Measurements from ENCODE around the gene PER1.
A peak's percentile ranks its signal among the peaks of the same experiment; 100 is the strongest.

PER1 gene

DNA sequence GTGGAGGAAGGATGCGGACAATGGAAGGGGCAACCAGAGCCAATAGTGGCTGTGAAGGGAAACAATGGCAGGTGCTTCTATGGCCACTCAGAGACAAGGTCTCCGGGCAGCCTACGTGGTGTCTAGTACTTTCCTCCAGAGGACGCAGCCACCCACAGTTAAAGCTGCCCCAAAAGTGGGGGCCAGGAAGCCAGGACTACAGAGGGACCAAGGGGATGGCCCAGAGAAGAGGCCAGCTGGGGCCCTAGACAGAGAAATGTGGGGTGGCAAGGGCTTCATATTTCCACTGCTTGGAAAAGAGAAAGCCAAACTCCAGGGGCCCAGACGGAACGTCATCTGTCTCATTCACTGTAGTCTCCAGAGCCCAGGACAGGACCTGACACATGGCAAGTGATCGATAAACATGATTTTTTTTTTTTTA is 837 bp upstream of the PER1 start:
- Mint-ChIP-seq H3K27ac (no peak overlapping the region), H3K4me1 (ENCODE audit: low read depth) (peaks cover 35% of the 10 kb centered on the region), H3K4me3 (peak overlapping the region; percentile 95), H3K9me3 (no peaks in the 10 kb centered on the region), H3K27me3 (ENCODE audit: low read depth) (no peaks in the 10 kb centered on the region), H3K36me3 (ENCODE audit: low read depth) (peaks cover 9% of the 10 kb centered on the region)
- DNase-seq (ENCODE audit: low spot score), result no peak

DNA sequence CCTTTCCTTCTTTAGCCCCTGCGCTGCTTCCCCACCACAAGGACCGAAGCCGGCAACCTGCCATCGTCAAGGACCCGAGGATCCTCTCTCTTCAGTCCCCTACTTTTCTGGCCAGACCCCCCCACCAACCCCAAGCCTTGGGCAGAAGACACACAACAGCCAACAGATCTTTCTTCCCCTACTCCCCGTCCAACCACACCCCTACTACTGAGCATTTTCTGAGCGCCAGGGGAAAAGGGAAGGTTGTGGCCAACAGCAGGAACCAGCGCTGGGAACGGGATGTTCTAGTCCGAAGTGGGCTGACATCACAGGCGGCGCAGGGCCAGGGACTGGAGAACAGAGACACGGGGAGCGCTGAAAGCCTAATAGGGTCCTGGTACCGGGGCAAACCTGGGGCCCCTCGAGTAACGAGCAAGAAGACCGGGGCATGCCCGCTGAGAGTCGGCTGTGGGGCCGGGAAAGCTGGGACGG is 528 bp downstream of the PER1 start:
- H3K27me3 Mint-ChIP-seq (ENCODE audit: low read depth), result no peaks in the 10 kb centered on the region
- peaks cover 35% of the 10 kb centered on the region for H3K4me1 Mint-ChIP-seq (ENCODE audit: low read depth)
- peak overlapping the region; percentile 92 for H3K27ac Mint-ChIP-seq
- no peaks in the 10 kb centered on the region for H3K9me3 Mint-ChIP-seq
- peak; percentile 28 for DNase-seq (ENCODE audit: low spot score)
- H3K4me3 Mint-ChIP-seq, result peak overlapping the region; percentile 95
- H3K36me3 Mint-ChIP-seq (ENCODE audit: low read depth), result peaks cover 17% of the 10 kb centered on the region

DNA sequence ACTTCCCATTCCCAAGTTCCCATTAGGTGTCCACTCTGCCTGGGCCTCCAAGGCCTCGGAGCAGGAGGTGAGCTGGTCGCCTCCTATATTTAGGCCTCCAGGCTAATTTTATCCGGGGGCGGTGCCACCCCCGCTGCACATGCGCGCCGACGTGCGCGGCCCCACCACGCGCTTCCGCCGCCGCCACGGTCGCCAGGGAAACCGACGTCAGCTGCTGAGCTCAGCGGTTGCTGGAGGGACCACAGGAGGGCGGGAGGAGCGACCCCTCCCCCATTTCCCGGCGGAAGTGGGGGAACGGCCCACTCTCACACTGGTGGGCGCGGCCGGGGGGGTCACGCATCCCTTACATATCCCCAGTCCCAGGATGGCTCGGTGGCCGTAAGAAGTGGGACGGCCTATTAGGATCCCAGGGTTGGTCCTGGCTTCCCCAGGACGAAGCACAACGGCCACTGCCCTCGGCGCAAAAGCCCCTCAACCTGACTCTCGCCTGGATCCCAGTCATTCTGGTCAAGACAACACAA is 1.0 kb downstream of the PER1 start:
- DNase-seq (ENCODE audit: low spot score), result peak; percentile 90
- Mint-ChIP-seq H3K27ac (peak overlapping the region; percentile 92), H3K27me3 (ENCODE audit: low read depth) (no peaks in the 10 kb centered on the region), H3K4me1 (ENCODE audit: low read depth) (peaks cover 35% of the 10 kb centered on the region), H3K36me3 (ENCODE audit: low read depth) (peaks cover 20% of the 10 kb centered on the region), H3K4me3 (peak overlapping the region; percentile 95), H3K9me3 (no peaks in the 10 kb centered on the region)

DNA sequence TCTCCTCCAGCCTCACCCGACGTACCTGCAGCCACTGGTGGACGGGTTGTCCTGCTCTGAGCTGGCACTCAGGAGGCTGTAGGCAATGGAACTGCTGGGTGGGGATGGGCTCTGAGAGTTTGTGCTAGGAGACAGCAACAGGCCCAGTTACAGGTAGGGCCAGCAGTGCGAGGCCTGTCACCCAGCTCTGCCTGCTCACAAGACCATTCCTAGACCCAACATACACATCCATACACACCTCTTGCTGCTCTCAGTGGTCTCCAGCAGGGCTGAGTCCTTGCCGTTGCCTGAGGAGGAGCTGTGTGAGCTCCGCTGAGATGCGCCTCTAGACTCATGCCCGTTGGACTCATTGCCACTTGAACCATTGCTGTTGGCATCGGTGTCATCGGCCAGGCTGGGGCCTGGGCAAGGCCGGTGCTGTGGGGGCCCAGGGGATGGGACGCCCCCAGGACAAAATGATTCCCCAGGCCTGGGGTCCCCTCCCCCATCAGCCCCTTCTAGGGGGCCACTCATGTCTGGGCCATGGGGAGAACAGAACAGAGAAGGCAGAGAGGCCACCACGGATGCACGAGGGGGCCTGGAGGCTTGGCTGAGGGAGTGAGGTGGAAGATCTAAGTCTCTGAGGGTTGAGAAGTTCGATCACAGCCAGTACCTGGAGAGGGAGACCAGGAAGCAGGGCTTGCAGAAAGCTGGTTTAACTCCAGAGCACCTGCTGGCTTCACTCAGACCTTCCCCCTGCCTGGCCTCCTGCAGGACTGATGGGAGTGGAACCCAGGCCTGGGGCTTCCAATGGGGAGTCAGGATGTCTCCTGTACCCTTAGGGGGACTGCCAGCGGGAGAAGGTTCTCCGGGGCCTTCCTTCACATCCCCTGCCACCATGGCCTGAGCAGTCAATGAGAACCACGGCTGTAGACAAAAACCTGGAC is 1.7 kb downstream of the PER1 start:
- Mint-ChIP-seq H3K27me3 (ENCODE audit: low read depth) (no peaks in the 10 kb centered on the region), H3K27ac (peak overlapping the region; percentile 45), H3K36me3 (ENCODE audit: low read depth) (peaks cover 23% of the 10 kb centered on the region), H3K4me3 (peak overlapping the region; percentile 95), H3K9me3 (no peaks in the 10 kb centered on the region), H3K4me1 (ENCODE audit: low read depth) (peaks cover 34% of the 10 kb centered on the region)
- no peak for DNase-seq (ENCODE audit: low spot score)

DNA sequence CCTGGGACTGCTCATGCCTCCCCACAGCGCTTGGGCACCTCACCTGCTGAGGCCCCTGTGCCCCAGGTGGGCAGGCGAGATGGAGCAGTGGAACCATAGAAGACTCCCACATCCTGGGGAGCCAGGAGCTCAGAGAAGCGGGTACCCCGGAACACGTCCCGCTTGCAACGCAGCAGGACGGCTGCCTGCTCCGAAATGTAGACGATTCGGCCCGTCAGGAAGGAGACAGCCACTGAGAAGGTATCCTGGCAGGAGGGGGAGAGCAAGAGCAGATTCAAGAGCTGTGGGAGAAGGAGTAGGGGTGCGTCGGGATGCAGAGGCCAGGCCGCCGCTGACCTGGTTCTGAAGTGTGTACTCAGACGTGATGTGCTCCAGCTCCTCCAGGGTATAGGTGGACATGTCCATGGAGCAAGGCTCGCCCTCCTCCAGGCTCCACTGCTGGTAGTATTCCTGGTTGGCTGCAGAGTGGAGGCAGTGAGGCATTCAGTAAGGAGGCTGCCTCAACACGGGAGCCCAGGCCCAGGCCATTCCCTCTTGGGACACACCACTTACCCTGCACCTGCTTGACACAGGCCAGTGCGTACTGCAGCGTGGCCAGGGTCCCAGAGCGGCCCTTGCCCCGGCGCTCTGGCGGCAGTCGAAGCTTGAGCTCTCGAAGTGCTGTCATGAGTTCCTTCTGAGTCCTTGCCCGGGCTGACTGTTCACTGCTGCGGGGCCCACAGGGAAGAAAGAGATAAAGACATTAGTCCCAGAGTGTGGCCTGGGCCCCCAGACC is 2.6 kb downstream of the PER1 start:
- no peak overlapping the region for H3K4me3 Mint-ChIP-seq
- peaks cover 26% of the 10 kb centered on the region for H3K4me1 Mint-ChIP-seq (ENCODE audit: low read depth)
- H3K27me3 Mint-ChIP-seq (ENCODE audit: low read depth), result no peaks in the 10 kb centered on the region
- H3K9me3 Mint-ChIP-seq, result no peaks in the 10 kb centered on the region
- peaks cover 23% of the 10 kb centered on the region for H3K36me3 Mint-ChIP-seq (ENCODE audit: low read depth)
- DNase-seq (ENCODE audit: low spot score), result no peak
- no peak overlapping the region for H3K27ac Mint-ChIP-seq

DNA sequence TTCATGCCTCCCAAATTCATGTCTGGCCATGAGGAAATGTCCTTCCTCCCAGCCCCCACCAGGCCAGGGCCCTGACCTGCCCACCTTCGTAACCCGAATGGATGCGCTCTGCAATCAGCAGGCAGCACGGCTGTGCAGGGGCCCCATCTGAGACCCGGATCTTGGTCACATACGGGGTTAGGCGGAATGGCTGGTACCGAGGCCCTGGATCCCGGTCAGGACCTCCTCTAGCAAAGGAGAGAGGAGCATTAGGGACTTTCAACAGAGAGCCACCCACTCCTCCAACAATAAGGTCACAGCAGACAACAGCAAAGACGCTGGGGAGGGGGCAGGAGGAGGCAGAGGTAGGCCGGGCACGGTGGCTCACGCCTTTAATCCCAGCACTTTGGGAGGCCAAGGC is 3.6 kb downstream of the PER1 start:
- DNase-seq (ENCODE audit: low spot score), result no peak
- Mint-ChIP-seq H3K9me3 (no peaks in the 10 kb centered on the region), H3K36me3 (ENCODE audit: low read depth) (peaks cover 29% of the 10 kb centered on the region), H3K27ac (no peak overlapping the region), H3K27me3 (ENCODE audit: low read depth) (no peaks in the 10 kb centered on the region), H3K4me1 (ENCODE audit: low read depth) (peaks cover 19% of the 10 kb centered on the region), H3K4me3 (no peak overlapping the region)

DNA sequence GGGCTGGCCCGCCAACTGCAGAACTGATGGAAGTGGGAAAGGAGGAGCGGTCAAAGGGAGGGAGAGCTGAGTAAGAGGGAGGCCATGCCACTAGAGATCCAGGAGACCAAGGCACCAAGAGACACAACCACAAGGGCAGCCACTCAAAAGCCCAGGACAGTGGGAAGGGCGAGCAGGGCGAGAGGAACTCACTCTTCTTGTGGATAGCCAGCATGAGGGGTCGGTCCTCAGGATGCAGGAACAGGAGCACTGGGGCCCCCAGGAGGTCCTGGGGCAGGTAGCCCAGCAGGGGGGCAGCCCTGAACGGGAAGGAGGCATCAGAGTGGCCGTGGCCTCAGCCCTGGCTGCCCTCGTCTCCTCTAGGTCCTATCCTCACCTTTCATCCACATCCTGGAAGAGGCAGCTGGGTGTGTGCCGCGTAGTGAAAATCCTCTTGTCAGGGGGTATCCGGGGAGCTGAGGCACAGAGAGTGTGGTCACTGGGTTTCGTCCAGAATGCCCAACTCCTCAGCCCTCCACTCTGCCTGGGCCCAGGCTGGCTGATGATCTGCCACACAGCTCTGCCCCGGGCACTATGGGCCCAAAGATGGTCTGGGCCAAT is 4.3 kb downstream of the PER1 start:
- Mint-ChIP-seq H3K4me3 (no peak overlapping the region), H3K4me1 (ENCODE audit: low read depth) (peaks cover 13% of the 10 kb centered on the region), H3K27ac (no peak overlapping the region), H3K27me3 (ENCODE audit: low read depth) (no peaks in the 10 kb centered on the region), H3K9me3 (no peaks in the 10 kb centered on the region), H3K36me3 (ENCODE audit: low read depth) (peaks cover 29% of the 10 kb centered on the region)
- DNase-seq (ENCODE audit: low spot score), result no peak

DNA sequence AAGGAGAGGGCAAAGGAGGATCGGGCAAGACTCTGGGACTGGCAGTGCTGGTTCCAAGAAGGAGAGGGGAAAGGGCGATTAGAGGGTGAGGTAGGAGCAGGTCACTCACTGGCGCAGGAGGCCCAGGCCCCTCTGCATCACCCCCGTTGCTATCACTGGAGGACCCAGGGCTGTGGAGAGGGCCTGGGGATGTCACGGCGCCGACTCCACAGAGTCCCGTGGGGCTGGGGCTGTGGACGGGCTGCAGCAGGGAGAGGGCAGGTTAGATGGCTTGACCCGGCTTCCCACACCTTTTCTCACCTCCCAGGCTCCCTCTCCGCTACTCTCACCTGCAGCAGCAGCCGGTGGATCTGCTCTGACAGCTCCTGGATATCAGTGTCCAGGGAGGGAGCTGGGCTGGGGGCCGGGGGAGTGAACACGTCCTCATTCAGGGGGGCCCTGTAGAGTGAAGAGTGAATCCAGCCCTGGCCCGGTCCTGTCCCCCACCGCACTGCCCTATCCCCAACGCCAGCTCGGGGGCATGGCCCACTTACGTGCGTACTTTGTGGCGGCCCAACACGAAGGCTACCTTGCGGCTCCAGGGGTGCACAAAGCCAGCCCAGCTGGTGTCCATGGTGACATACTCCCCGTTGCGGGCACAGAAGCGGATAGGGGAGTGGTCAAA is 4.9 kb downstream of the PER1 start:
- H3K4me3 Mint-ChIP-seq, result no peak overlapping the region
- peaks cover 30% of the 10 kb centered on the region for H3K36me3 Mint-ChIP-seq (ENCODE audit: low read depth)
- no peak for DNase-seq (ENCODE audit: low spot score)
- peaks cover 6% of the 10 kb centered on the region for H3K4me1 Mint-ChIP-seq (ENCODE audit: low read depth)
- H3K9me3 Mint-ChIP-seq, result no peaks in the 10 kb centered on the region
- H3K27ac Mint-ChIP-seq, result peak overlapping the region; percentile 12
- no peaks in the 10 kb centered on the region for H3K27me3 Mint-ChIP-seq (ENCODE audit: low read depth)

DNA sequence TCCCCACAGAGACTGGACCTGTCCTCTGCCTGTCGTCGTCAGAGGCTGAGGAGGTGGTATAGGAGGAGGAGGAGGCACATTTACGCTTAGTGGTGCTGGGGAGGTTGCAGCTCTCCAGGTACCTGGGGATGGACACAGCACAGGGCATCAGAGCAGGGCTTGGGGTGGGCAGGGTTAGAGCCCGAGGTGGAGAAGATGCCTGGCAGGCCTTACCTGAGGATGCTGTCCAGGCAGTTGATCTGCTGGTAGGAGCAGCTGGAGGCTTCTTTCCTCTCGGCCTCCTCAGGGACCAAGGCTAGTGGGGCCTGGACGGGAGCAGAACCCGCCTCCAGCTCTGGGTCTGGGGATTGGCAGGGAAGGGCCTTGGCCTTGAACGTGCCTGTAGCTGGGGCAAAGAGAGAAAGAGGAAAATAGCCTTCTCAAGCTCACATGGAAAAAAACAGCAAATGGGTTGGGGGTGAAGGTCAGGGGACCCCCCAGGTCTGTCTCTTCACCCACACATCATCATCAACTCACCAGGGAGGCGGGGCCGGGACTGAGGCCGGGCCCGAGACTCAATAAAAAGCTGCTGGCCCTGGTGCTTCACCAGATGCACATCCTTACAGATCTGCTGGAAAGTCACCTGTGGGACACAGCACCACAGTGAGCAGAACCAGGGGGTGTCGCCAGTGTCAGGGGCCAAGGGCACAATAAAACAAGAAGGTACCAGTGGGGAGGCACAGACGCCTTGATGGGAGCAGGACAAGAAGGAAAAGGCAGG is 5.6 kb downstream of the PER1 start:
- H3K4me1 Mint-ChIP-seq (ENCODE audit: low read depth), result peaks cover 2% of the 10 kb centered on the region
- H3K36me3 Mint-ChIP-seq (ENCODE audit: low read depth), result peaks cover 35% of the 10 kb centered on the region
- H3K9me3 Mint-ChIP-seq, result no peaks in the 10 kb centered on the region
- H3K4me3 Mint-ChIP-seq, result no peak overlapping the region
- no peaks in the 10 kb centered on the region for H3K27me3 Mint-ChIP-seq (ENCODE audit: low read depth)
- H3K27ac Mint-ChIP-seq, result peak overlapping the region; percentile 12
- no peak for DNase-seq (ENCODE audit: low spot score)

DNA sequence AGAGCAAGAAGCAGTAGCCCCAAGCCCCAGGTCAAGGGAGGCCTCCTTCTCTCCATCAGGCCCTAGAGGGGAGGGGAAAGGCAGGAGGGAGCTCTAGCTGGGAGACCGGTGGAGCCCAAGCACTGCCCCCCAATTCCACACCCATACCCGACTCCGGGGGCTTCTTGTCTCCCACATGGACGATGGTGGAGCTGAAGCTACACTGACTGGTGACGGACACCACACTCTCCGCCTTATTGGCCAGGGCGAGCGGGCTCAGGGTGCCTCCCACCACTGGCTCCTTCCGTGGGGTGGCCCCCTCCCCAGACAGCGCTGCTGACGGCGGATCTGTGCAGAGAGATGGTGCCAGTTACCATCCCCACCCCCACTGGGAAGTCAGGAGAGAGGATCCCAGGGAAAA is 6.4 kb downstream of the PER1 start:
- Mint-ChIP-seq H3K36me3 (ENCODE audit: low read depth) (peaks cover 39% of the 10 kb centered on the region), H3K27ac (peak overlapping the region; percentile 2), H3K4me3 (no peak overlapping the region), H3K27me3 (ENCODE audit: low read depth) (no peaks in the 10 kb centered on the region), H3K9me3 (no peaks in the 10 kb centered on the region), H3K4me1 (ENCODE audit: low read depth) (no peaks in the 10 kb centered on the region)
- no peak for DNase-seq (ENCODE audit: low spot score)

DNA sequence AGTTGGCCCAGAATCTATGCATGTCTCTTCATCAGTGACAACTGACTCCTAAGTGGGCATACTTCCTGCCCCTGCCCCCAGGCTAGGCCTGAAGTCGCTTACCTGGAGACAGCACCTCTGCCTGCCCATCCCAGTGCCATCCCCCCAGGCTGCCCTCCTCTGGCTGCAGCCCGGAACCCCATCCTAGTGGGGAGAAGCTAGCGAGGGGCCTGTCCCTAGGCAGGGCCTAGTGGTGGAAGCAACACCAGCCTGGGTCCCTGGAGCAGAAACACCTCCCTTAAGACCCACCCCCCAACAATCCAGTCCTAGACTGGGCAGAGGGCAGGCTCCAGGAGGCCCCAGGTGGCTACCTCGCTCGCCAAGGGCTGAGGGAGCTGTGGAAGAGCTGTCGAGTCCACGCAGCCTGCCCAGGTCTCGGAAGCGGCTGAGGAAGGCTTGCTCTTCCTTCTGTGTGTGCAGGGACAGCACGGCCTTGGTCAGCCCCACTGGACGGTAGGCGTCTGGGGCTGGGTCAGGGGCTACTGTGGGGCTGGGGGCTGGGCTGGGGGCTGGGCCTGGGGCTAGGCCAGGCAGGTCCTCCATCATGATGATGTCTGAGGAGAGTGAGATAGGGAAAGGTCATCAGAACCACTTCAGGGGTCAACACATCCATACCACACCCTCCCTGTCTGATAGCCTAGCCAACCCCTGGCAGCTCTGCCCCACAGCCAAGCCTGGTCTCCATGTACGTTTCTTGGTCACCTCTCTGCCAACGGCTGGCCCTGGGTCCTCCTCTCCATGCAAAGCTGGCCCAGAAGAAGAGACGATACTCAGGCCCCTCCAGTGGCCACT is 7.6 kb downstream of the PER1 start:
- no peaks in the 10 kb centered on the region for H3K4me1 Mint-ChIP-seq (ENCODE audit: low read depth)
- DNase-seq (ENCODE audit: low spot score), result no peak
- H3K27me3 Mint-ChIP-seq (ENCODE audit: low read depth), result no peaks in the 10 kb centered on the region
- H3K4me3 Mint-ChIP-seq, result no peak overlapping the region
- H3K36me3 Mint-ChIP-seq (ENCODE audit: low read depth), result peaks cover 34% of the 10 kb centered on the region
- H3K9me3 Mint-ChIP-seq, result no peaks in the 10 kb centered on the region
- no peak overlapping the region for H3K27ac Mint-ChIP-seq
